Activated naive CD8-positive, alpha-beta T cell treated with anti-CD3 and anti-CD28 coated beads, Interleukin-2, amount 10 ng/mL, durations not matched to agents 7 days and 5 days (primary cell): ENCODE results near the gene PNMA8A. TPM values are rescaled to one million over a fixed set of nuclear protein-coding genes. Genes with fewer than 3 reads are reported as not detected.
A peak's percentile ranks its signal among the peaks of the same experiment; 100 is the strongest.

Source experiments
- ATAC-seq: fragments of 150-1000 bp; cut with Tn5 transposase; one replicate; pipeline ENCODE4 v1.10.0; 2021; ENCODE audit warnings: low read depth, moderate library complexity
- POLR2A ChIA-PET: fragments of 350-600 bp; sonication (Branson Sonifier 250); formaldehyde crosslinking; loops from one replicate; lab custom pipeline; 2021; ENCODE audit warnings: antibody characterized with exemption; lab: Charles Lee
- DNase-seq: peaks from one replicate; pipeline ENCODE4 v3.0.0; 2021
- H3K27ac Mint-ChIP-seq: one replicate; pipeline ENCODE4 v1.8.0; 2022; ENCODE audit warnings: mild to moderate bottlenecking, mixed read lengths
- H3K27me3 Mint-ChIP-seq: one replicate; pipeline ENCODE4 v1.8.0; 2022; ENCODE audit warnings: mild to moderate bottlenecking, moderate library complexity, mixed read lengths
- H3K36me3 Mint-ChIP-seq: one replicate; pipeline ENCODE4 v1.8.0; 2021; ENCODE audit warnings: mild to moderate bottlenecking, mixed read lengths
- H3K4me1 Mint-ChIP-seq: one replicate; pipeline ENCODE4 v1.8.0; 2021; ENCODE audit warnings: mixed read lengths
- H3K4me3 Mint-ChIP-seq: one replicate; pipeline ENCODE4 v1.8.0; 2022; ENCODE audit warnings: mild to moderate bottlenecking, moderate library complexity, mixed read lengths
- H3K9me3 Mint-ChIP-seq: one replicate; pipeline ENCODE4 v1.8.0; 2021; ENCODE audit warnings: mixed read lengths
- total RNA-seq, 2 experiments: library from RNA; stranded (reverse); gene quantifications; one replicate each; pipeline ENCODE4 v1.2.3, GENCODE V29; 2021

The PNMA8A gene
- total RNA-seq, result 1 to 10 TPM; 1.7 to 1.8 TPM

- H3K27ac Mint-ChIP-seq, result no peak within 1 kb of the TSS
- peak within 1 kb of the TSS; percentile 54 for H3K4me3 Mint-ChIP-seq
- H3K9me3 Mint-ChIP-seq, result no peaks in the 10 kb centered on the region
- peak; percentile 53 for DNase-seq
- peak; percentile 62 for ATAC-seq
- H3K36me3 Mint-ChIP-seq, result no peaks in the 10 kb centered on the region
- POLR2A ChIA-PET, result interaction anchor here (0.5 kb wide), 1 partner anchor 1713 kb away, joined by 4 read pairs; no protein-coding TSS in a partner anchor
- H3K4me1 Mint-ChIP-seq, result peaks cover 5% of the 10 kb centered on the region
- H3K27me3 Mint-ChIP-seq, result peaks cover 34% of the 10 kb centered on the region
Observed at GRCh38 chr19:46471116-46471733, at the start of gene PNMA8A. Gene PNMA8A (minus strand): TSS chr19:46471563. CDS start chr19:46471035, 528 bp downstream.

- no peak for DNase-seq
Observed at GRCh38 chr19:46520616-46521015, 49.3 kb upstream of the PNMA8A start.

GRCh38 chr19:46517471-46517870, 46.1 kb upstream of the PNMA8A start:
- H3K4me1 Mint-ChIP-seq, result peaks cover 31% of the 10 kb centered on the region
- DNase-seq (no peak), ATAC-seq (no peak)
- no peak overlapping the region for H3K27ac Mint-ChIP-seq
- POLR2A ChIA-PET, result interaction anchor here (1.2 kb wide), 1 partner anchor 9 kb away, joined by 3 read pairs; no protein-coding TSS in a partner anchor
- no peaks in the 10 kb centered on the region for H3K9me3 Mint-ChIP-seq
- H3K27me3 Mint-ChIP-seq, result peaks cover 10% of the 10 kb centered on the region
- H3K4me3 Mint-ChIP-seq, result no peak overlapping the region
- H3K36me3 Mint-ChIP-seq, result peaks cover under 1% of the 10 kb centered on the region

More at GRCh38 chr19:46520616-46521015, 49.3 kb upstream of the PNMA8A start:
- H3K4me1 Mint-ChIP-seq, result peaks cover 46% of the 10 kb centered on the region
- POLR2A ChIA-PET, result interaction anchor here (1.2 to 1.9 kb wide), 2 partner anchors 9 to 81 kb away, joined by 4 to 8 read pairs; partner anchors contain the start of gene CALM3
- H3K9me3 Mint-ChIP-seq, result peaks cover 6% of the 10 kb centered on the region
- no peaks in the 10 kb centered on the region for H3K27me3 Mint-ChIP-seq
- H3K4me3 Mint-ChIP-seq, result peak overlapping the region; percentile 26
- peaks cover 18% of the 10 kb centered on the region for H3K36me3 Mint-ChIP-seq
- H3K27ac Mint-ChIP-seq, result peak overlapping the region; percentile 83
- no peak for ATAC-seq

- Mint-ChIP-seq H3K4me3 (no peak overlapping the region), H3K27me3 (peaks cover 15% of the 10 kb centered on the region), H3K4me1 (peaks cover 22% of the 10 kb centered on the region), H3K36me3 (no peaks in the 10 kb centered on the region), H3K27ac (peak overlapping the region; percentile 74), H3K9me3 (peaks cover 3% of the 10 kb centered on the region)
- DNase-seq (peak; percentile 36), ATAC-seq (peak; percentile 64)
- POLR2A ChIA-PET, result interaction anchor here (0.7 to 1.6 kb wide), 3 partner anchors 18 to 96 kb away, joined by 3 to 4 read pairs (median 3); no protein-coding TSS in a partner anchor
Observed at GRCh38 chr19:46515879-46516350, 44.6 kb upstream of the PNMA8A start.

GRCh38 chr19:46515290-46515609, 43.9 kb upstream of the PNMA8A start:
- Mint-ChIP-seq H3K4me3 (no peak overlapping the region), H3K9me3 (peaks cover 4% of the 10 kb centered on the region), H3K27ac (no peak overlapping the region), H3K36me3 (no peaks in the 10 kb centered on the region), H3K4me1 (peaks cover 16% of the 10 kb centered on the region), H3K27me3 (peaks cover 15% of the 10 kb centered on the region)
- POLR2A ChIA-PET, result interaction anchor here (1.1 to 1.6 kb wide), 3 partner anchors 9 to 97 kb away, joined by 3 to 4 read pairs (median 4); no protein-coding TSS in a partner anchor
- ATAC-seq (no peak), DNase-seq (peak; percentile 30)

GRCh38 chr19:46514589-46515289, 43.4 kb upstream of the PNMA8A start:
- no peak overlapping the region for H3K4me3 Mint-ChIP-seq
- POLR2A ChIA-PET, result interaction anchor here (1.5 kb wide), 1 partner anchor 10 kb away, joined by 4 read pairs; no protein-coding TSS in a partner anchor
- peaks cover 4% of the 10 kb centered on the region for H3K9me3 Mint-ChIP-seq
- peaks cover 12% of the 10 kb centered on the region for H3K4me1 Mint-ChIP-seq
- no peaks in the 10 kb centered on the region for H3K36me3 Mint-ChIP-seq
- ATAC-seq (no peak), DNase-seq (no peak)
- peaks cover 15% of the 10 kb centered on the region for H3K27me3 Mint-ChIP-seq
- peak overlapping the region; percentile 43 for H3K27ac Mint-ChIP-seq

- Mint-ChIP-seq H3K9me3 (peaks cover 4% of the 10 kb centered on the region), H3K27me3 (peaks cover 15% of the 10 kb centered on the region), H3K4me1 (peaks cover 9% of the 10 kb centered on the region), H3K4me3 (no peak overlapping the region), H3K36me3 (no peaks in the 10 kb centered on the region), H3K27ac (no peak overlapping the region)
- peak; percentile 90 for DNase-seq
- peak; percentile 65 for ATAC-seq
- POLR2A ChIA-PET, result interaction anchor here (0.6 to 1.5 kb wide), 3 partner anchors 9 to 28 kb away, joined by 3 to 4 read pairs (median 4); no protein-coding TSS in a partner anchor
Observed at GRCh38 chr19:46513461-46514236, 42.3 kb upstream of the PNMA8A start.

GRCh38 chr19:46511237-46511636, 39.9 kb upstream of the PNMA8A start:
- Mint-ChIP-seq H3K36me3 (no peaks in the 10 kb centered on the region), H3K9me3 (peaks cover 4% of the 10 kb centered on the region), H3K27me3 (peaks cover 16% of the 10 kb centered on the region), H3K27ac (no peak overlapping the region), H3K4me1 (peaks cover 9% of the 10 kb centered on the region), H3K4me3 (no peak overlapping the region)
- DNase-seq, result no peak
- ATAC-seq, result no peak
- POLR2A ChIA-PET, result no interaction called here

GRCh38 chr19:46508206-46508605, 36.8 kb upstream of the PNMA8A start:
- ATAC-seq, result no peak
- Mint-ChIP-seq H3K4me1 (no peaks in the 10 kb centered on the region), H3K4me3 (no peak overlapping the region), H3K9me3 (peaks cover 4% of the 10 kb centered on the region), H3K36me3 (no peaks in the 10 kb centered on the region), H3K27me3 (peaks cover 17% of the 10 kb centered on the region), H3K27ac (no peak overlapping the region)
- no peak for DNase-seq
- POLR2A ChIA-PET, result interaction anchor here (0.6 kb wide), 2 partner anchors 105 to 341 kb away, joined by 3 to 4 read pairs; no protein-coding TSS in a partner anchor

GRCh38 chr19:46503848-46504453, 32.6 kb upstream of the PNMA8A start:
- Mint-ChIP-seq H3K27me3 (peaks cover 27% of the 10 kb centered on the region), H3K27ac (no peak overlapping the region), H3K9me3 (no peaks in the 10 kb centered on the region), H3K36me3 (no peaks in the 10 kb centered on the region), H3K4me1 (peaks cover 7% of the 10 kb centered on the region), H3K4me3 (no peak overlapping the region)
- ATAC-seq (no peak), DNase-seq (no peak)
- POLR2A ChIA-PET, result no interaction called here

GRCh38 chr19:46502891-46503290, 31.5 kb upstream of the PNMA8A start:
- H3K9me3 Mint-ChIP-seq, result no peaks in the 10 kb centered on the region
- H3K36me3 Mint-ChIP-seq, result no peaks in the 10 kb centered on the region
- no peak for ATAC-seq
- POLR2A ChIA-PET, result no interaction called here
- H3K4me1 Mint-ChIP-seq, result peaks cover 8% of the 10 kb centered on the region
- H3K27ac Mint-ChIP-seq, result no peak overlapping the region
- no peak overlapping the region for H3K4me3 Mint-ChIP-seq
- peaks cover 28% of the 10 kb centered on the region for H3K27me3 Mint-ChIP-seq
- DNase-seq, result no peak

GRCh38 chr19:46499692-46500091, 28.3 kb upstream of the PNMA8A start:
- no peaks in the 10 kb centered on the region for H3K36me3 Mint-ChIP-seq
- peaks cover 8% of the 10 kb centered on the region for H3K4me1 Mint-ChIP-seq
- no peak overlapping the region for H3K4me3 Mint-ChIP-seq
- H3K27me3 Mint-ChIP-seq, result peaks cover 31% of the 10 kb centered on the region
- DNase-seq, result no peak
- H3K9me3 Mint-ChIP-seq, result no peaks in the 10 kb centered on the region
- H3K27ac Mint-ChIP-seq, result no peak overlapping the region
- POLR2A ChIA-PET, result interaction anchor here (0.6 kb wide), 1 partner anchor 835 kb away, joined by 3 read pairs; no protein-coding TSS in a partner anchor
- ATAC-seq, result no peak
